Activated T-helper 17 cell treated with anti-CD3 and anti-CD28 coated beads, Interleukin-2, amount 50 U/mL, for 72 hours (primary cell): ENCODE data around the gene TLE4. TPM values are rescaled to one million over a fixed set of nuclear protein-coding genes. Genes with fewer than 3 reads are reported as not detected.
"Not testable (repeated sequence)": the region's sequence is repeated elsewhere in the genome, so short reads cannot be mapped to it uniquely, and the experiment has no call there.

Experiments used
- ATAC-seq: fragments of 150-1000 bp; cut with Tn5 transposase; replicated peaks from 2 replicates; pipeline ENCODE4 v1.10.0; 2021; ENCODE audit warnings: mild to moderate bottlenecking, moderate library complexity
- H3K27ac Mint-ChIP-seq: one replicate; pipeline ENCODE4 v1.8.0; 2022; ENCODE audit warnings: mixed read lengths
- H3K27me3 Mint-ChIP-seq: one replicate; pipeline ENCODE4 v1.8.0; 2022; ENCODE audit warnings: mixed read lengths
- H3K36me3 Mint-ChIP-seq: one replicate; pipeline ENCODE4 v1.8.0; 2022; ENCODE audit warnings: low read depth, mild to moderate bottlenecking, mixed read lengths
- H3K4me1 Mint-ChIP-seq: one replicate; pipeline ENCODE4 v1.8.0; 2022; ENCODE audit warnings: mixed read lengths
- H3K4me3 Mint-ChIP-seq: one replicate; pipeline ENCODE4 v1.8.0; 2022; ENCODE audit warnings: mild to moderate bottlenecking, mixed read lengths
- H3K9me3 Mint-ChIP-seq: one replicate; pipeline ENCODE4 v1.8.0; 2022; ENCODE audit warnings: mixed read lengths
- total RNA-seq, 2 donors: library from RNA; stranded (reverse); gene quantifications; one replicate each; pipeline ENCODE4 v1.2.3, GENCODE V29; 2022

Gene TLE4
- total RNA-seq, 2 donors from 2014 or later, result 17.4 to 19.3 TPM

DNA sequence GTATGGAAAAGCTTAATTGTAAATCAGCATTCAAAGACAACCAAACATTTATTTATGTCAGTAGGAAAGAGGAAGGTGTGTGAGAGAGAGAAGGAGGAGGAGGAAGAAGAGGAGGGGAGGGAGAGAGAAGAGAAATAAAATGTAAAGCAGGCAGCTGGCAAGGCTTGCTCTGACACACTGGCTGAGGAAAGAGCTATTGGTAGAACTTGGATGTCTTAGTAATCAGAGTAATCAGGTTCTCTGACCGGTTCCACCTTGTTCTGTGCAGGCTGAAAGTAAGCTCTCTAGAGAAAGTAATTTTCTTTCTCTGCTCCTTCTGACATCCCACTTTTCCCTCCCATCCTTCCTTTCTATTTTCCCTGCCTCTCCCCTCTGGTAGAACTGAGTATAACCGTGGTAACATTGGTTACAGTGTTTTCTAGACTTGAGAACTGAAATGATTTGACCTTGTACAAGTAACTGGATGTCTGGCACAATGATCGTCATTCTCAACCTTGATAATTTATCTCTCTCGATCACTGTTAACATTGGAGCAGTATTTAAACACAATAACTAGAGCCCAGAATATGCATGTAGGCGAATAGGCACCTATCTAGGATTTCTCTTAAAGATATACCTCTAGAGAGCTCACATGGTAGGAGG lies 33.3 kb downstream of the TLE4 start:
- Mint-ChIP-seq H3K9me3 (no peaks in the 10 kb centered on the region), H3K27ac (no peak overlapping the region), H3K4me3 (no peak overlapping the region), H3K27me3 (no peaks in the 10 kb centered on the region), H3K36me3 (peaks cover 21% of the 10 kb centered on the region), H3K4me1 (peaks cover 6% of the 10 kb centered on the region)
- no peak for ATAC-seq

DNA sequence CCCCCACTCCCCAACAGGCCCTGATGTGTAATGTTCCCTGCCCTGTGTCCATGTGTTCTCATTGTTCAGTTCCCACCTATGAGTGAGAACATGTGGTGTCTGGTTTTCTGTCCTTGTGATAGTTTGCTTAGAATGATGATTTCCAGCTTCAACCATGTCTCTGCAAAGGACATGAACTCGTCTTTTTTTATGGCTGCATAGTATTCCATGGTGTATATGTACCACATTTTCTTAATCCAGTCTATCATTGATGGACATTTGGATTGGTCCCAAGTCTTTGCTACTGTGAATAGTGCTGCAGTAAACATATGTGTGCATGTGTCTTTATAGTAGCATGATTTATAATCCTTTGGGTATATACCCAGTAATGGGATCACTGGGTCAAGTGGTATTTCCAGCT lies 34.8 kb downstream of the TLE4 start:
- peaks cover 18% of the 10 kb centered on the region for H3K36me3 Mint-ChIP-seq
- H3K4me3 Mint-ChIP-seq, H3K9me3 Mint-ChIP-seq, ATAC-seq, H3K4me1 Mint-ChIP-seq, H3K27ac Mint-ChIP-seq, H3K27me3 Mint-ChIP-seq: not testable (repeated sequence)

DNA sequence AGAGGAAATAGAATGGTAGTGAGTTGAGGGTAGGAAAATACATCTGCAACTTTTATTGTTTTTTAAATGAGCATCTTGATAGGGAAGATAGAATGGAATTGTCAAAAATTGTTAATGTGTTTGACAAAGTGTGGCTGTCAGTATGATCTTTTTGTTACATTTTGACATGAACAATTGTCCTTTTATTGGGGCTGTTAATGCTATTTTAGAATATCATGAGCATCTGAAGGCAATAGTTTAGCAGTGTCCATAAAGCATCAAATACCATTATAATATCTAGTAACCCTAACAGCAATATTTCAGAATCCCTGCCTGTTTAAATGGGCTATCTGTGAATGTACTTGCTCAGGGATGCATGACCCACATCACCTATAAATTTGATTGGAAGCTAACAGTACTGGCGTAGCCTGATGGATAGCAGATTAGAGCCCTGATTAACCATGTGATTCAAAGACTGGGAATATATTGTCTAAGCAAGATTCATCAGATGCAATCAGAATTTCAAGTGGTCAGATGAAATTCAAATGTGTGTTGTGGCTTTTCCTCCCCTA lies 37.8 kb downstream of the TLE4 start:
- peaks cover 12% of the 10 kb centered on the region for H3K4me1 Mint-ChIP-seq

DNA sequence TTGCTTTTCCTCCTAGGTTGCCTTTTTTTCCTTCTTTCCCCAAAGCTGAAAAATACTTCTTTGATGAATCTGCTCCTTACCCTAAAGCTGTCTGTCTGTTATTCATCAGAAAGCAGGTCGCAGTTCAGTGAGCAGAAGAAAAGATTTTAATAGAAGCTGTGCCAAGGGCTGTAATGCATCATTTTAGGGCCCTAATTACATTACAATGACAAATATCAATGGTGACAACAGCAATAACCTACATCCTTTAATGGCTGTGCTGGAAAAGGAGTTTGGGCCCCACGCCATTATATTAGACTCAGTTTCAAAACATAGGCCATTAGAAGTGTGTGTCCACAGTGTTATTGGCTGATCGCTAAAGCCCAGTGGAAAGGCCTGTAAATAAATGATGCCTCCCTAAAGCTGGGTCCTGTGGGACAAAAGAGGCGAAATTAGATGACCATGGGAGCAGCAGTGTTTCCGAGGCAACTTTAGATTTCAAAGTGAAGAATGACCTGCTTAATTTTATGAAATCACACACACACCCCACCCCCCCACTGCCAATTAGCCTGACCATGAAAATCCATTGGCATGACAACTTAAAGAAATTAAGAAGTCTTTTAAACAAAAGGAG lies 38.4 kb downstream of the TLE4 start:
- ATAC-seq, result no peak
- Mint-ChIP-seq H3K9me3 (no peaks in the 10 kb centered on the region), H3K27ac (no peak overlapping the region), H3K27me3 (no peaks in the 10 kb centered on the region), H3K4me3 (no peak overlapping the region), H3K36me3 (peaks cover 33% of the 10 kb centered on the region), H3K4me1 (peaks cover 17% of the 10 kb centered on the region)

More for the DNA sequence above, 37.8 kb downstream of the TLE4 start:
- Mint-ChIP-seq H3K9me3 (no peaks in the 10 kb centered on the region), H3K4me3 (no peak overlapping the region), H3K27me3 (no peaks in the 10 kb centered on the region), H3K27ac (no peak overlapping the region), H3K36me3 (peaks cover 28% of the 10 kb centered on the region)
- ATAC-seq, result no peak

DNA sequence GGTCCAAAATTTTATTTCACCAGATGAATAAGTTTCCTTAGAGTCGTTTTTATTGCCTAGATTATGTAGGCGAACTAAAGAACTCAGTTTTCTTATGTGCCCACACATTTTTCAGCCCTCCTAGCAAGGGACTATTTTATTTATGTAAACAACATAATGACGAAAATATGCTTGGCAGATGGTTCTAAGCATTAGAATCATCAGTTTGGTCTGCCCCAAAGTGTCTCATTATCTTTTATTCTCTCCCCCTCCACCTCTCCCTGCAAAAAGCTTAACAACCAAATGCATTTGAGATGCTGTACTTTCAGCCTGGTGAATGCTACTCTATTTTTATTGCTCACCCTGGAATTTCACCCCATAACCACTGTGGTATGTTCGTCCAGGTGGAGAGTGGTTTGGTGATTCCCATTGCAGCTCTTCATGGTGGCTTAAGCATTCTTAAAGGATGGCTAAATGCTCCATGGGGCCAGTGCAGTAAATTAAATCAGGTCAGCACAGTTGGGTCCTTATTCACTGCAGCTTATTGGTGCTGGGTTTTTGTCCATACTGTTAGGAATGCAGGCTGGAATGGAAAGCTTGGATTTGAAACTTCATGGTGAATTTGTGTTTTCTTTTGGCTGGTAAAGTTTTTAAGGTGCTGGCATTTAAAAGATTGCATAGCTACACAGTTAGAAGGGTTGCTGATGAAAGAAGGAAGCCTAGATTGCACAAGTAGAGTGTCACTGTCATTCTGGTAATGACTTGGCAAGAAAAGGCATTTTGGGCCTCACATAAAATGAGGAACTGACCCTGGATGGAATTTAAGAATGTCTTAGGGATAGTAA lies 39.2 kb downstream of the TLE4 start:
- Mint-ChIP-seq H3K36me3 (peaks cover 33% of the 10 kb centered on the region), H3K4me1 (peaks cover 17% of the 10 kb centered on the region), H3K4me3 (no peak overlapping the region), H3K9me3 (no peaks in the 10 kb centered on the region), H3K27me3 (no peaks in the 10 kb centered on the region), H3K27ac (no peak overlapping the region)
- no peak for ATAC-seq

DNA sequence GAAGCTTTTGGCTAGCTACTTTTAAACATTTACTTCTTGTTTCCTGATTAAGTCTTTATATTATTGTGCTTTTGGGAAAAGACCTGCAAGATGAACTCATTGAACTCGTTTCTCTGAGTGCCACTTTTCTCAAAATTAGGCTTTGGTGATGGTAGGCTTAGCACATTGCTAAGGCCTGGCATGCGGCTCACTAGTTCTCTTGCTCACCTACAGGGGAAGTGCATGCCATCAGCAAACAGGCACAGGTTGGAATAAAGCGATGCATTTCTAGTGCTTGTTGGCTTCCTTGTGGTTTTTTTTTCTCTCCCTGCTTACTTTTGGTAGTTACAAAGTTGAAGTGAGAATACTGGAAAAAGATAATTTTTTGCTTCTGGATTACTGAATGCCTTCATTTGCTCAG lies 41.4 kb downstream of the TLE4 start:
- H3K27me3 Mint-ChIP-seq, result no peaks in the 10 kb centered on the region
- H3K9me3 Mint-ChIP-seq, result no peaks in the 10 kb centered on the region
- no peak overlapping the region for H3K27ac Mint-ChIP-seq
- H3K4me1 Mint-ChIP-seq, result peaks cover 17% of the 10 kb centered on the region
- no peak overlapping the region for H3K4me3 Mint-ChIP-seq
- no peak for ATAC-seq
- peaks cover 23% of the 10 kb centered on the region for H3K36me3 Mint-ChIP-seq

DNA sequence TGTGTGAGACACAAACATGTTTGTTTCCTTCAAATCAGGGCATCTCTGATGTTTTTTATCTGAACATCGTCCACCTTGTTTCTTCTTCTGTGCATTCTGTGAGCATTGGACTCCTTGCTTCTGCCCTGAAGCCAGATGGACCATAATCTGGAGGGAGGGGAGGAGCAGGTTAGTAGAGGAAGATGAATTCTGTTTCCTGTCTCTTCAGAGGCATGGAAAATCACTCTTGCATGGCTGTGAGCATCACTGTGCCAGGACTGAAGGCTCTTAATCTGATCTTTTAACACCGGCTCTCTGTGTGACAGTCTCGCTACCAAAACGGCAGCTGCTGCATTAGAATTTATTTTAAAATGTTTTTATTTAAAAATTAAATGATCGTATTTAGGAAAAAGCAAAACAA lies 43.3 kb downstream of the TLE4 start:
- H3K4me3 Mint-ChIP-seq, result no peak overlapping the region
- H3K36me3 Mint-ChIP-seq, result peaks cover 23% of the 10 kb centered on the region
- no peaks in the 10 kb centered on the region for H3K9me3 Mint-ChIP-seq
- H3K27ac Mint-ChIP-seq, result peak overlapping the region; percentile 26
- ATAC-seq, result no peak
- H3K4me1 Mint-ChIP-seq, result peaks cover 21% of the 10 kb centered on the region
- H3K27me3 Mint-ChIP-seq, result no peaks in the 10 kb centered on the region

DNA sequence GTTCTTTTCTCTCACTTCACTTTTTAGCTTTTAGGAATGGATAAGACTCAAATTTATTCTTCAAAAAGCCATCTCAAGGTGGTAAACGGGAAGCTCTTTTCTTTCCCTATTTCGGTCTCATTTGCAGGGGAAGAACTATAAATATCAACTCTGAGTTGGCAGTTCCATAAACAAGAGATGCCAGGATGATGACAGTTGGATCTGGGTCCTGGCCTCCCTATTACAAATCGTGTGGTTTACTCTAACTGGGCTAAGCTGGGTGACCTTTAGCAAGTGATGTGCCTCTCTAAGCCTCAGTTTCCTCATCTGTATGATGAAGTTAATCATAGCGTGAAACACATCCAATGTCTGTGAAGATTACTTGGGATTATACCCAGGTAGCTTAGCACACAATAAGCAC lies 44.2 kb downstream of the TLE4 start:
- no peaks in the 10 kb centered on the region for H3K9me3 Mint-ChIP-seq
- H3K36me3 Mint-ChIP-seq, result peaks cover 23% of the 10 kb centered on the region
- H3K27me3 Mint-ChIP-seq, result no peaks in the 10 kb centered on the region
- no peak overlapping the region for H3K27ac Mint-ChIP-seq
- peaks cover 21% of the 10 kb centered on the region for H3K4me1 Mint-ChIP-seq
- no peak overlapping the region for H3K4me3 Mint-ChIP-seq
- no peak for ATAC-seq

DNA sequence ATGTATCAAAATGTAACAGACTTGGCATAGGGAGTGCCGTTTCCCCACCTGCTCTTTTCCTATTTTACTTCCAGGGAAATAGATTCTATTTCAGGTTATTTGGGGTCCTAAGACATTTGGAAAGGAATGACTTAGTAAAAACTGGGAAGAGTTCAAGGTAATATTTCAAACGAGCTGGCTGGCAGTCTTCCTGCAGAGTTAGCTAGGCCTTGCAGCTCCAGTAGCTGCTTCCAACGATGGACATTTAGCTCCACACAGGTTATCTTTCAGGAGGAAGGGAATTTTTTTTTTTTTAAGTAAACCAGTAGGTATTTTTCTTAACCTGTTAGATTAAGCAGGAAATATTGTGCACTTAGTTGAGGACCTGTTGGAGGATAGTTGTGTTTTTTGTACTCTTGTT lies 45.2 kb downstream of the TLE4 start:
- no peak overlapping the region for H3K27ac Mint-ChIP-seq
- H3K36me3 Mint-ChIP-seq, result peaks cover 23% of the 10 kb centered on the region
- peaks cover 21% of the 10 kb centered on the region for H3K4me1 Mint-ChIP-seq
- H3K4me3 Mint-ChIP-seq, result no peak overlapping the region
- H3K27me3 Mint-ChIP-seq, result no peaks in the 10 kb centered on the region
- no peak for ATAC-seq
- no peaks in the 10 kb centered on the region for H3K9me3 Mint-ChIP-seq

DNA sequence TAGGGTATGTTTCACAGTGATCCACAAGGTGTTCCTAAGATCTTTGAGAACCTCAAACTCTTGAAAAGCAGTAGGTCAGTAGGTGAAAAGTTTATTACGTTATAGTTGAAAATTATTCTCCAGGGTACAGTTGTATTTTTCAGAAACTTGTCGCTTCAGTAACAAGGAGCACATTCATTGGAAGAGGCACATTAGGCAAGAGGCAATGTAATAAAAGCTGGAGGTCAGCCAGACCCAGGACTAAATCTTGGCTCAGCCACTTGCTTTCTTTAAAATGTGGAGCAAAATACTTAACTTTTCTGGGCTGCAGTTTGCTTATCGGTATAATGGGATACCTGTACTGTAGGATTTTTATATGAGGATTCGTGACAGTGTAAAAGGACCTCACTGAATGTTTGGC lies 45.6 kb downstream of the TLE4 start:
- Mint-ChIP-seq H3K4me1 (peaks cover 20% of the 10 kb centered on the region), H3K9me3 (no peaks in the 10 kb centered on the region), H3K27ac (no peak overlapping the region), H3K4me3 (no peak overlapping the region), H3K27me3 (no peaks in the 10 kb centered on the region), H3K36me3 (peaks cover 20% of the 10 kb centered on the region)
- no peak for ATAC-seq

DNA sequence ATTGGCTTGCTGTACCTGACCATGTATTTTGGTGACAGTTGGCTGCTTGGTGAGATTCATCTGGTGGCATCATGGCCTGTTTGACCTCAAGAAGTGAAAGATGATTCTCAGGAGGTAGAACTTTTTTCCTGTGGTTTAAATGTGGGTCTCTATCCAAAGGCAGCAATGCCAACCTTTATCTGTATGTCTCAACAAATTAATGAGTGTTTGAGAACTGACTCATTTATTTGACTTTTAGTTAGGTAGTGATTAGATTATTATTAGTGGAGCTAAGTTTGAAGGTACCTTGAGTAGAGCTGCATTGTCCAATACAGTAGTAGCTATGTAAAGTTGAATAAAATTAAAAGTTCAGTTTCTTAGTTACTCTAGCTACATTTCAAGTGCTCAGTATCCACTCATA lies 48.2 kb downstream of the TLE4 start:
- H3K9me3 Mint-ChIP-seq, result no peaks in the 10 kb centered on the region
- H3K27me3 Mint-ChIP-seq, result no peaks in the 10 kb centered on the region
- no peak for ATAC-seq
- peaks cover 18% of the 10 kb centered on the region for H3K4me1 Mint-ChIP-seq
- no peak overlapping the region for H3K4me3 Mint-ChIP-seq
- peaks cover 2% of the 10 kb centered on the region for H3K36me3 Mint-ChIP-seq
- H3K27ac Mint-ChIP-seq, result no peak overlapping the region

DNA sequence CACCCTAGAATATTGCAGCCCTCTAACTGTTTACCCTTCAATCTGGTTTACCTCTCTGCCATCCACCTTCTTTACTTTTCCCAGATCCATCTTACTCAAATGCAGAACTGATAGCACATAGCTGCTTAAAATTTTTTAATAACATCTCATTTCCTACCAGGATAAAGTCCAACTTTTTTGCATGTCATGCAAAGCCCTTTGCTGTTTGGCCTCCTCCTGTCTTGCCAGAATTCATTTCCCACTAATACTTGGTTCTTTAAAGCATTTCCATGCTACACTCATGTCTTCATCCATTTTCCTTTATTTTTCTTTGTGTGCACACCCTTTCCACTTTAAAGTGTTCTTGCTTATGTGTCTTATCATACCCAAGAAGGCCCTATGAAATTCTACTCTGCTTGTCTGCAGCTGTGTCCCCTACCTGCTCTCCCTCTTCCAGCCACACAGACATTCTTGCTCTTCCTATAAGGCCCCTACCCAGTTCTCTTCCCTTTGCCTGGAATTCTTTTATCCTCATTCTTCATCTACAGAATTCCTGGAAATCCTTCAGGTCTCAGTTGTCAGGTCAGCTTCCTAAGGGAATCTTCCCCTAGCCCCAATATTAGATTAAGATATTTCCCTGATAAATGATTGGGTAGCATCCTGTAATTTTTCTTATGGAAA lies 50.3 kb downstream of the TLE4 start:
- ATAC-seq, result no peak
- Mint-ChIP-seq H3K36me3 (no peaks in the 10 kb centered on the region), H3K9me3 (no peaks in the 10 kb centered on the region), H3K27ac (no peak overlapping the region), H3K27me3 (no peaks in the 10 kb centered on the region), H3K4me3 (no peak overlapping the region), H3K4me1 (peaks cover 17% of the 10 kb centered on the region)

DNA sequence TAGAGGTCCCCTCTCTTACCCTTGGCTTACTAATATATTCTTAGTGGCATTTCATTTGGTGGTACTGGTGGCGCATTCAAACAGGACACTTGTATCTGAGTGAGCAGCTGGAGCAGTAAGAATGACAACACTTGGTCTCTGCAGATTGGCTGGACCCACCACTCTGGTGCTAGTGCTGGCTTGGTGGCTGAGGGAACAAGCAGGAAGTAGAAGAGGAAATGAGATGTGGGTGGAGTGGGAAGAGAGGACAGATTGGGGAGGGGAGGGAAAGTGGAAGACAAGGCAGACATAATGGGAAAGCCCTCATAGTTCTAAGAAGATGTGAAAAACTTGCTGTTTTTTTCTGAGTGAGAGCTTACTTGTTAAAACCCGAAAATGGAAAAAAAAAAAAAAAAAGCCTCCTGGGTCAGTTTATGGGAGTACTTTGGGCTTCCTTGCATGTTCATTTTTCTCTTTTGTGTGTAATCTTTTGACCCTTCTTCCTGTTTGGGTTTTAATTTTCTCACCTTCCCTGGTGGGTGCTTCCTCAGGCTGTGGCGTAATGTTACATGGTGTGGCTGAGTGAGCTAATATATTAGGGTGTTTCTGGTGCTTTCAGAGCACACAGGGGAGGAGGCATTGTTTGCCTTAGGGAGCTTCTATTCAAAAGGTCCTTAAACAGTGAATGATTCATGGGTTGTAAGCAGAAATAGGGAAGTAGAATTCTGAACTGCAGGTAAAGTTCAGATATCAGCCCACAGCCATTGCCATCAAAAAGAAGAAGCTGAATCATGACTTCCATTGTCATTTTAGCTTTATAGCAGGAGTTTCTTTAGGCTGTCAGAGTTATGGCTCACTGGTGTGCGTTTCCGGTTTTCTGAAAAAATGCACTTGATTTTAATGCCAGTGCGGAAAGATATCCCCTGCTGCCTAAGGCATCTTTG lies 52.3 kb downstream of the TLE4 start:
- Mint-ChIP-seq H3K9me3 (no peaks in the 10 kb centered on the region), H3K27me3 (no peaks in the 10 kb centered on the region), H3K4me1 (peaks cover 26% of the 10 kb centered on the region), H3K4me3 (peak overlapping the region; percentile 72), H3K36me3 (peaks cover 7% of the 10 kb centered on the region), H3K27ac (peak overlapping the region; percentile 26)
- peak; percentile 93 for ATAC-seq
